ENCODE measurements around the gene TTC28.

Gene TTC28

DNA sequence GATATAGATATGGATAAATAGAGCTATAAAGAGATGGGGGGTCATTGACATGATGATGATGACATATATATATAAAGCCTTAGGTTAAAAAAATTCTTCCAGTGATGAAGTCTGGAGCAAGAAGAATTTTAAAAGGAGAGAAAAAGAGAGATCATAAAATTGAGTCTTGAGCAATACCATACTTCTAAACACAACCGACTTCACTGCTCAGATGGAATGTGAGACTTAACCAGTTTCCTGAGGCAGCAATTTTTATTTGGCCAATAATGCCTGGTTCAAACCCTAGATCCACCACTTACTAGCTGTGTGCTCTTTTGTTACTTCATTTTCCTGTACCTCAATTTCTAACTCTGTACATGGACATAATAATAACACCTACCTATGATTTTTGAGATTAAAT, 229.5 kb downstream of the TTC28 start:
- H3K4me3 ChIP-seq (ENCODE audit: insufficient read depth in 1 of 2, low read depth in 1 of 2, low read length in 2 of 2), result no peak overlapping the region
- H2BK15ac ChIP-seq (ENCODE audit: low read depth, poor library complexity, severe bottlenecking), result no peak overlapping the region
- H3K18ac ChIP-seq (ENCODE audit: low read depth in 1 of 2, low read length in 2 of 2), result no peak overlapping the region
- H3K36me3 ChIP-seq (ENCODE audit: control insufficient read depth in 1 of 2, insufficient read depth in 2 of 2, low read depth in 1 of 2, low read length in 2 of 2), result no peaks in the 10 kb centered on the region
- H3K4me2 ChIP-seq (ENCODE audit: low read length, poor library complexity, severe bottlenecking), result no peak overlapping the region
- no peak for DNase-seq
- H3K27ac ChIP-seq (ENCODE audit: low read length, poor library complexity, severe bottlenecking), result no peak overlapping the region
- no peak overlapping the region for H3K9ac ChIP-seq (ENCODE audit: low read length)
- no peak overlapping the region for H3K14ac ChIP-seq (ENCODE audit: low read length in 2 of 2)
- H3K4ac ChIP-seq (ENCODE audit: low read depth in 1 of 2, low read length in 2 of 2), result no peak overlapping the region
- H3K9me3 ChIP-seq (ENCODE audit: control insufficient read depth, low read length), result no peaks in the 10 kb centered on the region
- no peak overlapping the region for H2AK5ac ChIP-seq (ENCODE audit: low read length, severe bottlenecking)
- H2BK120ac ChIP-seq (ENCODE audit: low read depth, low read length), result no peak overlapping the region
- H4K8ac ChIP-seq (ENCODE audit: low read length), result no peak overlapping the region
- no peak overlapping the region for H2BK5ac ChIP-seq (ENCODE audit: low read depth, low read length, poor library complexity, severe bottlenecking)
- no peaks in the 10 kb centered on the region for H3K4me1 ChIP-seq (ENCODE audit: control insufficient read depth, insufficient read depth, low read depth, low read length)
- H3K79me1 ChIP-seq (replicated peaks; ENCODE audit: low read length, poor library complexity, severe bottlenecking), result peaks cover 10% of the 10 kb centered on the region
- H2BK12ac ChIP-seq (ENCODE audit: low read length in 2 of 2), result no peak overlapping the region
- no peak overlapping the region for H3K23ac ChIP-seq (ENCODE audit: low read length in 2 of 2)
- WGBS, result 40% methylated on average over 1 of the region's 1 CpG
- H3K27me3 ChIP-seq (ENCODE audit: control insufficient read depth in 1 of 2, insufficient read depth in 1 of 2, low read length in 2 of 2), result no peaks in the 10 kb centered on the region
- no peak overlapping the region for H2AFZ ChIP-seq (ENCODE audit: low read depth, low read length)
- H4K91ac ChIP-seq (ENCODE audit: low read length), result no peak overlapping the region

DNA sequence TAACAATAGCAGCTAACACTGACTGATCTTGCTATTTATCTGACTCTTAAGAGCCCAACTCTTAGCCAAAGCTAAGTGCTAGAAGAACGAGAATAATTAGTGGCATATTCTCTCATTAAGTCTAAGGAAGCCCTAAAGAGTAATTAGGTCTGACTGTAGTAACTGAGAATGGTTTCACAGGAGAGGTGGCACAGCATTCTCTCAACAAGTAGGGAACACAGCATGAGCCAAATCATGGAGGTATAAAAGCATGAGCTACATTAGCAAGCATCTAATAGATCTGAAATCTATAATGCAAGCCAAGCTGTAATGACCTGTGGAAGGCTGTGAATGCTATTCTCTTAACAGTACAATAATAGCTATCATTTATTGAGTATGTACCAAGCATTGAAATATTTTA, 230.6 kb downstream of the TTC28 start:
- Histone ChIP-seq H2AFZ (ENCODE audit: low read depth, low read length) (no peak overlapping the region), H2AK5ac (ENCODE audit: low read length, severe bottlenecking) (no peak overlapping the region), H3K27ac (ENCODE audit: low read length, poor library complexity, severe bottlenecking) (no peak overlapping the region), H3K9ac (ENCODE audit: low read length) (no peak overlapping the region), H4K8ac (ENCODE audit: low read length) (no peak overlapping the region), H2BK5ac (ENCODE audit: low read depth, low read length, poor library complexity, severe bottlenecking) (no peak overlapping the region), H3K36me3 (ENCODE audit: control insufficient read depth in 1 of 2, insufficient read depth in 2 of 2, low read depth in 1 of 2, low read length in 2 of 2) (no peaks in the 10 kb centered on the region), H2BK120ac (ENCODE audit: low read depth, low read length) (no peak overlapping the region), H3K23ac (ENCODE audit: low read length in 2 of 2) (no peak overlapping the region), H3K27me3 (ENCODE audit: control insufficient read depth in 1 of 2, insufficient read depth in 1 of 2, low read length in 2 of 2) (no peaks in the 10 kb centered on the region), H3K9me3 (ENCODE audit: control insufficient read depth, low read length) (no peaks in the 10 kb centered on the region), H3K4ac (ENCODE audit: low read depth in 1 of 2, low read length in 2 of 2) (no peak overlapping the region), H4K91ac (ENCODE audit: low read length) (no peak overlapping the region), H3K4me2 (ENCODE audit: low read length, poor library complexity, severe bottlenecking) (no peak overlapping the region), H3K4me3 (ENCODE audit: insufficient read depth in 1 of 2, low read depth in 1 of 2, low read length in 2 of 2) (no peak overlapping the region), H3K79me1 (replicated peaks; ENCODE audit: low read length, poor library complexity, severe bottlenecking) (peaks cover 12% of the 10 kb centered on the region), H2BK12ac (ENCODE audit: low read length in 2 of 2) (no peak overlapping the region), H2BK15ac (ENCODE audit: low read depth, poor library complexity, severe bottlenecking) (no peak overlapping the region), H3K14ac (ENCODE audit: low read length in 2 of 2) (no peak overlapping the region), H3K4me1 (ENCODE audit: control insufficient read depth, insufficient read depth, low read depth, low read length) (no peaks in the 10 kb centered on the region), H3K18ac (ENCODE audit: low read depth in 1 of 2, low read length in 2 of 2) (no peak overlapping the region)
- DNase-seq, result no peak
- 64% methylated on average over 1 of the region's 1 CpG for WGBS

DNA sequence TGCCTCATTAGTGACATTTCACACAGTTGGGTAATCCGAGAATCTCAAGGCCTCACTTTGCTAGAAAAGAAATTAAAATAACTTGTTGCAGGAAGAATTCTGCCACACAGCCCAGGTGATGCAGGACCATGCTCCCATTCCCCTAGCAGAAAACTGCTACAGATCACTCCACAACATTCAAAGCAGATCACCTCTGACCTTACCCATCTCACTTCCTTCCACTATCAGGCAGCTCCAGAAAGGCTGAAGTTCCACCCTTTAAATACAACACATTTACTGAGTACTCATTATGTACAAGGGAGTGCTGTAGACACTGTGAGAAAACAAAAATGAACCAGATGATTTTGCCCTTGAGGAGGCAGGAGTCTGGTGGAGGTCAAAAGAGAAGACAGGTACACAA, 231.0 kb downstream of the TTC28 start:
- Histone ChIP-seq H3K4ac (ENCODE audit: low read depth in 1 of 2, low read length in 2 of 2) (no peak overlapping the region), H3K9me3 (ENCODE audit: control insufficient read depth, low read length) (no peaks in the 10 kb centered on the region), H2AFZ (ENCODE audit: low read depth, low read length) (no peak overlapping the region), H3K18ac (ENCODE audit: low read depth in 1 of 2, low read length in 2 of 2) (no peak overlapping the region), H3K4me2 (ENCODE audit: low read length, poor library complexity, severe bottlenecking) (no peak overlapping the region), H3K27ac (ENCODE audit: low read length, poor library complexity, severe bottlenecking) (no peak overlapping the region), H2AK5ac (ENCODE audit: low read length, severe bottlenecking) (no peak overlapping the region), H3K4me1 (ENCODE audit: control insufficient read depth, insufficient read depth, low read depth, low read length) (no peaks in the 10 kb centered on the region), H3K23ac (ENCODE audit: low read length in 2 of 2) (no peak overlapping the region), H4K91ac (ENCODE audit: low read length) (no peak overlapping the region), H2BK15ac (ENCODE audit: low read depth, poor library complexity, severe bottlenecking) (no peak overlapping the region), H3K14ac (ENCODE audit: low read length in 2 of 2) (no peak overlapping the region), H3K36me3 (ENCODE audit: control insufficient read depth in 1 of 2, insufficient read depth in 2 of 2, low read depth in 1 of 2, low read length in 2 of 2) (no peaks in the 10 kb centered on the region), H3K9ac (ENCODE audit: low read length) (no peak overlapping the region), H4K8ac (ENCODE audit: low read length) (no peak overlapping the region), H3K79me1 (replicated peaks; ENCODE audit: low read length, poor library complexity, severe bottlenecking) (peaks cover 12% of the 10 kb centered on the region), H2BK5ac (ENCODE audit: low read depth, low read length, poor library complexity, severe bottlenecking) (no peak overlapping the region), H2BK12ac (ENCODE audit: low read length in 2 of 2) (no peak overlapping the region), H2BK120ac (ENCODE audit: low read depth, low read length) (no peak overlapping the region), H3K4me3 (ENCODE audit: insufficient read depth in 1 of 2, low read depth in 1 of 2, low read length in 2 of 2) (no peak overlapping the region), H3K27me3 (ENCODE audit: control insufficient read depth in 1 of 2, insufficient read depth in 1 of 2, low read length in 2 of 2) (no peaks in the 10 kb centered on the region)
- 100% methylated on average over 1 of the region's 1 CpG for WGBS
- no peak for DNase-seq

DNA sequence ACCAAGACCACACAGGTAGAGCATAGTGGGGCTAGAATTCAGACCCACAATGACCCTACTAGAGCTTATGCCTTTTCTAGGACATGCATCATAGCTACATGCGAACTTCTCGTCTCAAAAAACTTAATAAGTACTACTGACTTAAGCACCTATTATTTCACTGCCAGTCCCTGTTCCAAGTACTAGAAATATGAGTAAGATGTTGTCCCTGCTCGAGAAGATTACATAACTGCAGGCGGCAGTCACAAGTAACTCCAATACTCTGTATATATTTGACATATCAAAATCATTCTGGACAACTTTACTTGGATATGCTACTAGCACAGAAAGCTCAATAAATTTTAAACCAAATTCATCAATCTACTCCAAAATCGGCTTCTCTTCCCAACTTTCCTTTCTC, 235.0 kb downstream of the TTC28 start:
- Histone ChIP-seq H2AK5ac (ENCODE audit: low read length, severe bottlenecking) (no peak overlapping the region), H4K91ac (ENCODE audit: low read length) (no peak overlapping the region), H4K8ac (ENCODE audit: low read length) (no peak overlapping the region), H3K9me3 (ENCODE audit: control insufficient read depth, low read length) (no peaks in the 10 kb centered on the region), H3K4ac (ENCODE audit: low read depth in 1 of 2, low read length in 2 of 2) (no peak overlapping the region), H3K27me3 (ENCODE audit: control insufficient read depth in 1 of 2, insufficient read depth in 1 of 2, low read length in 2 of 2) (no peaks in the 10 kb centered on the region), H3K4me2 (ENCODE audit: low read length, poor library complexity, severe bottlenecking) (no peak overlapping the region), H3K36me3 (ENCODE audit: control insufficient read depth in 1 of 2, insufficient read depth in 2 of 2, low read depth in 1 of 2, low read length in 2 of 2) (no peaks in the 10 kb centered on the region), H3K4me3 (ENCODE audit: insufficient read depth in 1 of 2, low read depth in 1 of 2, low read length in 2 of 2) (no peak overlapping the region), H3K18ac (ENCODE audit: low read depth in 1 of 2, low read length in 2 of 2) (no peak overlapping the region), H3K9ac (ENCODE audit: low read length) (no peak overlapping the region), H3K27ac (ENCODE audit: low read length, poor library complexity, severe bottlenecking) (no peak overlapping the region), H2BK12ac (ENCODE audit: low read length in 2 of 2) (no peak overlapping the region), H2BK120ac (ENCODE audit: low read depth, low read length) (no peak overlapping the region), H3K79me1 (replicated peaks; ENCODE audit: low read length, poor library complexity, severe bottlenecking) (peaks cover 12% of the 10 kb centered on the region), H3K4me1 (ENCODE audit: control insufficient read depth, insufficient read depth, low read depth, low read length) (peaks cover 2% of the 10 kb centered on the region), H2BK5ac (ENCODE audit: low read depth, low read length, poor library complexity, severe bottlenecking) (no peak overlapping the region), H2AFZ (ENCODE audit: low read depth, low read length) (no peak overlapping the region), H2BK15ac (ENCODE audit: low read depth, poor library complexity, severe bottlenecking) (no peak overlapping the region), H3K14ac (ENCODE audit: low read length in 2 of 2) (no peak overlapping the region), H3K23ac (ENCODE audit: low read length in 2 of 2) (no peak overlapping the region)
- 89% methylated on average over 5 of the region's 5 CpGs for whole genome bisulfite sequencing
- no peak for DNase-seq
